Smooth muscle cell (in vitro differentiated cells): ENCODE measurements around the gene CHKB. TPM values are rescaled to one million over a fixed set of nuclear protein-coding genes. Genes with fewer than 3 reads are reported as not detected.

Experiments used
- DNase-seq: peaks from one replicate; lab custom pipeline; 2025; ENCODE audit not compliant: unreplicated experiment; lab: John Stamatoyannopoulos, UW
- H2AFZ ChIP-seq: fragments of 200-600 bp; sonication (generic); 2 replicates; pipeline ENCODE4 v1.6.0; 2016; ENCODE audit warnings: antibody characterized with exemption, low read depth, mild to moderate bottlenecking
- H3F3A ChIP-seq: fragments of 200-600 bp; sonication (generic); 2 replicates; pipeline ENCODE4 v1.6.0; 2017; ENCODE audit warnings: antibody characterized with exemption, low read depth
- H3K27ac ChIP-seq: fragments of 200-600 bp; sonication (generic); 2 replicates; pipeline ENCODE4 v1.5.1; 2016; ENCODE audit warnings: low read depth, mild to moderate bottlenecking
- H3K27me3 ChIP-seq: fragments of 200-600 bp; sonication (generic); 2 replicates; pipeline ENCODE4 v1.6.1; 2016; ENCODE audit warnings: low read depth, mild to moderate bottlenecking
- H3K36me3 ChIP-seq: fragments of 200-600 bp; sonication (generic); 2 replicates; pipeline ENCODE4 v1.5.1; 2016; ENCODE audit warnings: low read depth
- H3K4me1 ChIP-seq: fragments of 200-600 bp; sonication (generic); 2 replicates; pipeline ENCODE4 v1.5.1; 2016; ENCODE audit warnings: low read depth
- H3K4me2 ChIP-seq: fragments of 200-600 bp; sonication (generic); 2 replicates; pipeline ENCODE4 v1.6.0; 2016; ENCODE audit warnings: mild to moderate bottlenecking
- H3K4me3 ChIP-seq: fragments of 200-600 bp; sonication (generic); 2 replicates; pipeline ENCODE4 v1.5.1; 2016; ENCODE audit warnings: mild to moderate bottlenecking
- H3K79me2 ChIP-seq: fragments of 200-600 bp; sonication (generic); 2 replicates; pipeline ENCODE4 v1.6.0; 2016; ENCODE audit warnings: low read depth, mild to moderate bottlenecking
- H3K9ac ChIP-seq: fragments of 200-600 bp; sonication (generic); 2 replicates; pipeline ENCODE4 v1.6.0; 2016; ENCODE audit warnings: low read depth
- H3K9me3 ChIP-seq: fragments of 200-600 bp; sonication (generic); replicated peaks from 2 replicates; pipeline ENCODE4 v1.5.1; 2016; ENCODE audit warnings: low read depth
- H4K20me1 ChIP-seq: fragments of 200-600 bp; sonication (generic); 2 replicates; pipeline ENCODE4 v1.6.0; 2016; ENCODE audit warnings: low read depth
- CTCF ChIP-seq: fragments of 200-600 bp; sonication (generic); IDR thresholded peaks from 2 replicates; pipeline ENCODE4 v1.5.1; 2017; ENCODE audit warnings: borderline replicate concordance, mild to moderate bottlenecking, antibody characterized with exemption; ENCODE audit not compliant: insufficient read depth, poor library complexity, severe bottlenecking
- WGBS: methylation state at CpG from one replicate; pipeline ENCODE4 v1.1.7; 2016; ENCODE audit warnings: low lambda C conversion rate; 5-methylcytosine and 5-hydroxymethylcytosine counted together
- polyA plus RNA-seq: library from polyadenylated mRNA; unstranded; fragments of >200 nt; fragmentation: Nextera tagmentation; extraction: Ambion mirVana; gene quantifications from 2 replicates; pipeline ENCODE4 v1.2.1, GENCODE V29; 2016
- total RNA-seq: library from RNA; depleted of rRNA; stranded (reverse); fragments of >200 nt; gene quantifications from 2 replicates; pipeline ENCODE4 v1.2.3, GENCODE V29; 2014

The CHKB gene
- total and polyA plus RNA-seq, 2 experiments from 2014 or later: 35.2 to 62.8 TPM

- Histone ChIP-seq H3K4me1 (peaks cover 13% of the 10 kb centered on the region), H3F3A (peaks cover 9% of the 10 kb centered on the region), H2AFZ (no peak overlapping the region), H3K36me3 (no peaks in the 10 kb centered on the region), H3K9me3 (no peaks in the 10 kb centered on the region), H3K4me3 (no peak overlapping the region), H4K20me1 (no peaks in the 10 kb centered on the region), H3K4me2 (no peak overlapping the region), H3K79me2 (no peaks in the 10 kb centered on the region), H3K27ac (no peak overlapping the region), H3K9ac (no peak overlapping the region), H3K27me3 (no peaks in the 10 kb centered on the region)
- no peak for DNase-seq
- WGBS: 97% methylated on average over 25 of the region's 27 CpGs
- no peak for TF ChIP-seq CTCF
Observed at GRCh38 chr22:50625568-50626313, 43.1 kb upstream of the CHKB start.

- H3K9ac ChIP-seq: no peak overlapping the region
- no peak overlapping the region for H3K4me3 ChIP-seq
- H3K79me2 ChIP-seq: no peaks in the 10 kb centered on the region
- H4K20me1 ChIP-seq: no peaks in the 10 kb centered on the region
- H3F3A ChIP-seq: peaks cover 9% of the 10 kb centered on the region
- no peak for TF ChIP-seq CTCF
- no peaks in the 10 kb centered on the region for H3K27me3 ChIP-seq
- no peak for DNase-seq
- H3K9me3 ChIP-seq: no peaks in the 10 kb centered on the region
- H2AFZ ChIP-seq: no peak overlapping the region
- 95% methylated on average over 12 of the region's 14 CpGs for WGBS
- H3K4me2 ChIP-seq: no peak overlapping the region
- peaks cover 13% of the 10 kb centered on the region for H3K4me1 ChIP-seq
- H3K27ac ChIP-seq: no peak overlapping the region
- H3K36me3 ChIP-seq: no peaks in the 10 kb centered on the region
Observed at GRCh38 chr22:50625131-50625567, 42.5 kb upstream of the CHKB start.

- Histone ChIP-seq H3F3A (peaks cover 9% of the 10 kb centered on the region), H3K27ac (no peak overlapping the region), H3K9ac (no peak overlapping the region), H3K36me3 (no peaks in the 10 kb centered on the region), H3K4me1 (peaks cover 13% of the 10 kb centered on the region), H2AFZ (no peak overlapping the region), H3K79me2 (no peaks in the 10 kb centered on the region), H3K4me3 (no peak overlapping the region), H3K9me3 (no peaks in the 10 kb centered on the region), H4K20me1 (no peaks in the 10 kb centered on the region), H3K4me2 (no peak overlapping the region), H3K27me3 (no peaks in the 10 kb centered on the region)
- TF ChIP-seq CTCF: no peak
- WGBS: 94% methylated on average over 14 of the region's 16 CpGs
- DNase-seq: no peak
Observed at GRCh38 chr22:50624347-50625130, 41.9 kb upstream of the CHKB start.
